ENCODE data around the gene PIP5KL1. TPM values are rescaled to one million over a fixed set of nuclear protein-coding genes. Genes with fewer than 3 reads are reported as not detected.
A peak's percentile ranks its signal among the peaks of the same experiment; 100 is the strongest.

PIP5KL1 gene
- total and polyA plus RNA-seq, 2 experiments from 2014 or later: 1.4 to 1.6 TPM

- Histone ChIP-seq H3K9me3 (ENCODE audit: low read depth) (no peaks in the 10 kb centered on the region), H3K4me2 (peak overlapping the region; percentile 88), H3K79me2 (peaks cover 8% of the 10 kb centered on the region), H3K4me1 (ENCODE audit: insufficient read depth) (peaks cover 27% of the 10 kb centered on the region), H4K20me1 (ENCODE audit: insufficient read depth, poor library complexity, severe bottlenecking) (no peaks in the 10 kb centered on the region), H2AFZ (no peak overlapping the region), H3K4me3 (no peak overlapping the region), H3K27me3 (no peaks in the 10 kb centered on the region), H3K9me2 (replicated peaks; ENCODE audit: insufficient read depth) (no peaks in the 10 kb centered on the region), H3K36me3 (replicated peaks; ENCODE audit: insufficient read depth, low read depth) (no peaks in the 10 kb centered on the region), H3K27ac (no peak overlapping the region)
- 79% methylated on average over 8 of the region's 8 CpGs for WGBS (ENCODE audit: low lambda C conversion rate, missing lambda C conversion rate)
- DNase-seq (ENCODE audit: low spot score): no peak
- no peak for TF ChIP-seq CTCF (IDR thresholded peaks at IDR 0.05; ENCODE audit: poor library complexity)
- TF ChIP-seq EZH2 (IDR thresholded peaks at IDR 0.05; ENCODE audit: borderline replicate concordance): no peak
- no peak for TF ChIP-seq EZH2phosphoT487 (IDR thresholded peaks at IDR 0.05; ENCODE audit: low read depth, severe bottlenecking, unreplicated experiment)
Observed at GRCh38 chr9:127878652-127879390, 51.8 kb downstream of the PIP5KL1 start.

DNA sequence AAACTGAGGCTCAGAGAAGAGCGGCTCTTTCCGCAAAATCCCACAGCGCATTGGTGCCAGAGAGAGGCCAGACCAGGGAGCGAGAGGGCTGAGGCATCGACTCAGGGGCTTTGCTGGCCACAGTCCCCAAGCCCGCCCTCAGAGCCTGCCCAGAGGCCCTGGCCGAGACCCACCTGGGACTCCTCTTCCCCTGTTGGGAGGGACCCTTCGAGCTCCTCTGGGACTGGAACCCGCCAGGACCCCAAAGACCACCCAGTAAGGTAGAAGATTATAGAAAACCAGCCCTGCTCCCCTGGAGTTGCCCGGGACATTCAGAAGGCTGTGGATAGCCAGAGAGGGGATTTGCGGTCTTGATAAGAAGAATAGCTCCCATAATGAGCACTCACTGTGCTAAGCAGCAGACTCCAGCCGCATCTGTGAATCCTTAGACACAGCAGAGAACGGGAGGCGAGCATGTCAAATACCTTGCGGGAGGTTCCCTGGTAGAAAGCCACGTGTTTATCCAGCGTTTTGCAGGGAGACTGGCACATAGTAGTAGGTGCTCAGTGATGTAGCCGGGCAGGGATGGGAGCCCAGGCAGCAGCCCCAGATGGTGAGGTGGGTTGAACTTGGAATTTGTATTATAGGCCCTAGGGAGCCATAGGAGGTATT, 52.5 kb downstream of the PIP5KL1 start:
- TF ChIP-seq EZH2 (IDR thresholded peaks at IDR 0.05; ENCODE audit: borderline replicate concordance): no peak
- TF ChIP-seq CTCF (IDR thresholded peaks at IDR 0.05; ENCODE audit: poor library complexity): no peak
- no peak for TF ChIP-seq EZH2phosphoT487 (IDR thresholded peaks at IDR 0.05; ENCODE audit: low read depth, severe bottlenecking, unreplicated experiment)
- WGBS (ENCODE audit: low lambda C conversion rate, missing lambda C conversion rate): 20% methylated on average over 18 of the region's 18 CpGs
- H2AFZ ChIP-seq: peak overlapping the region; percentile 94

GRCh38 chr9:127877566-127877998, 53.0 kb downstream of the PIP5KL1 start, which contains the start of gene AK1:
Gene AK1 (minus strand): TSS chr9:127877675. CDS start chr9:127874617, 3,058 bp downstream.
- Histone ChIP-seq H3K9me3 (ENCODE audit: low read depth) (no peaks in the 10 kb centered on the region), H4K20me1 (ENCODE audit: insufficient read depth, poor library complexity, severe bottlenecking) (no peaks in the 10 kb centered on the region), H3K36me3 (replicated peaks; ENCODE audit: insufficient read depth, low read depth) (no peaks in the 10 kb centered on the region), H2AFZ (peak within 1 kb of the TSS; percentile 94), H3K9me2 (replicated peaks; ENCODE audit: insufficient read depth) (no peaks in the 10 kb centered on the region), H3K4me2 (peak within 1 kb of the TSS; percentile 88), H3K4me1 (ENCODE audit: insufficient read depth) (peaks cover 30% of the 10 kb centered on the region), H3K79me2 (peaks cover 8% of the 10 kb centered on the region), H3K27me3 (no peaks in the 10 kb centered on the region), H3K4me3 (peak within 1 kb of the TSS; percentile 78), H3K27ac (peak within 1 kb of the TSS; percentile 13)
- WGBS (ENCODE audit: low lambda C conversion rate, missing lambda C conversion rate): 3% methylated on average over 17 of the region's 44 CpGs
- no peak for TF ChIP-seq CTCF (IDR thresholded peaks at IDR 0.05; ENCODE audit: poor library complexity)
- no peak for TF ChIP-seq EZH2 (IDR thresholded peaks at IDR 0.05; ENCODE audit: borderline replicate concordance)
- TF ChIP-seq EZH2phosphoT487 (IDR thresholded peaks at IDR 0.05; ENCODE audit: low read depth, severe bottlenecking, unreplicated experiment): no peak
- peak; percentile 86 for DNase-seq (ENCODE audit: low spot score)

More for the DNA sequence above, 52.5 kb downstream of the PIP5KL1 start:
- Histone ChIP-seq H3K4me2 (peak overlapping the region; percentile 88), H3K27me3 (no peaks in the 10 kb centered on the region), H3K4me3 (peak overlapping the region; percentile 78), H3K4me1 (ENCODE audit: insufficient read depth) (peaks cover 30% of the 10 kb centered on the region), H4K20me1 (ENCODE audit: insufficient read depth, poor library complexity, severe bottlenecking) (no peaks in the 10 kb centered on the region), H3K36me3 (replicated peaks; ENCODE audit: insufficient read depth, low read depth) (no peaks in the 10 kb centered on the region), H3K27ac (peak overlapping the region; percentile 13), H3K9me3 (ENCODE audit: low read depth) (no peaks in the 10 kb centered on the region), H3K9me2 (replicated peaks; ENCODE audit: insufficient read depth) (no peaks in the 10 kb centered on the region), H3K79me2 (peaks cover 8% of the 10 kb centered on the region)
- no peak for DNase-seq (ENCODE audit: low spot score)
